Smooth muscle cell (in vitro differentiated cells): Measurements from ENCODE around the gene SLAMF8. TPM values are rescaled to one million over a fixed set of nuclear protein-coding genes. Genes with fewer than 3 reads are reported as not detected.
A peak's percentile ranks its signal among the peaks of the same experiment; 100 is the strongest.

Experiments
- DNase-seq: peaks from one replicate; lab custom pipeline; 2025; ENCODE audit not compliant: unreplicated experiment; lab: John Stamatoyannopoulos, UW
- H2AFZ ChIP-seq: fragments of 200-600 bp; sonication (generic); 2 replicates; pipeline ENCODE4 v1.6.0; 2016; ENCODE audit warnings: antibody characterized with exemption, low read depth, mild to moderate bottlenecking
- H3F3A ChIP-seq: fragments of 200-600 bp; sonication (generic); 2 replicates; pipeline ENCODE4 v1.6.0; 2017; ENCODE audit warnings: antibody characterized with exemption, low read depth
- H3K27ac ChIP-seq: fragments of 200-600 bp; sonication (generic); 2 replicates; pipeline ENCODE4 v1.5.1; 2016; ENCODE audit warnings: low read depth, mild to moderate bottlenecking
- H3K27me3 ChIP-seq: fragments of 200-600 bp; sonication (generic); 2 replicates; pipeline ENCODE4 v1.6.1; 2016; ENCODE audit warnings: low read depth, mild to moderate bottlenecking
- H3K36me3 ChIP-seq: fragments of 200-600 bp; sonication (generic); 2 replicates; pipeline ENCODE4 v1.5.1; 2016; ENCODE audit warnings: low read depth
- H3K4me1 ChIP-seq: fragments of 200-600 bp; sonication (generic); 2 replicates; pipeline ENCODE4 v1.5.1; 2016; ENCODE audit warnings: low read depth
- H3K4me2 ChIP-seq: fragments of 200-600 bp; sonication (generic); 2 replicates; pipeline ENCODE4 v1.6.0; 2016; ENCODE audit warnings: mild to moderate bottlenecking
- H3K4me3 ChIP-seq: fragments of 200-600 bp; sonication (generic); 2 replicates; pipeline ENCODE4 v1.5.1; 2016; ENCODE audit warnings: mild to moderate bottlenecking
- H3K79me2 ChIP-seq: fragments of 200-600 bp; sonication (generic); 2 replicates; pipeline ENCODE4 v1.6.0; 2016; ENCODE audit warnings: low read depth, mild to moderate bottlenecking
- H3K9ac ChIP-seq: fragments of 200-600 bp; sonication (generic); 2 replicates; pipeline ENCODE4 v1.6.0; 2016; ENCODE audit warnings: low read depth
- H3K9me3 ChIP-seq: fragments of 200-600 bp; sonication (generic); replicated peaks from 2 replicates; pipeline ENCODE4 v1.5.1; 2016; ENCODE audit warnings: low read depth
- H4K20me1 ChIP-seq: fragments of 200-600 bp; sonication (generic); 2 replicates; pipeline ENCODE4 v1.6.0; 2016; ENCODE audit warnings: low read depth
- WGBS: methylation state at CpG from one replicate; pipeline ENCODE4 v1.1.7; 2016; ENCODE audit warnings: low lambda C conversion rate; 5-methylcytosine and 5-hydroxymethylcytosine counted together
- polyA plus RNA-seq: library from polyadenylated mRNA; unstranded; fragments of >200 nt; fragmentation: Nextera tagmentation; extraction: Ambion mirVana; gene quantifications from 2 replicates; pipeline ENCODE4 v1.2.1, GENCODE V29; 2016
- total RNA-seq: library from RNA; depleted of rRNA; stranded (reverse); fragments of >200 nt; gene quantifications from 2 replicates; pipeline ENCODE4 v1.2.3, GENCODE V29; 2014
- TF ChIP-seq, protein P1 (sequence below): fragments of 200-600 bp; sonication (generic); IDR thresholded peaks from 2 replicates; pipeline ENCODE4 v1.5.1; 2017; ENCODE audit warnings: borderline replicate concordance, mild to moderate bottlenecking, antibody characterized with exemption; ENCODE audit not compliant: insufficient read depth, poor library complexity, severe bottlenecking

The SLAMF8 gene
- total and polyA plus RNA-seq, 2 experiments from 2014 or later: 11.0 to 15.1 TPM

GRCh38 chr1:159862031-159862430 is 35.4 kb downstream of the SLAMF8 start:
- H2AFZ ChIP-seq: no peak overlapping the region
- no peak overlapping the region for H3K4me3 ChIP-seq
- H3F3A ChIP-seq: peaks cover 3% of the 10 kb centered on the region
- DNase-seq: no peak
- H3K36me3 ChIP-seq: no peaks in the 10 kb centered on the region
- H3K27ac ChIP-seq: no peak overlapping the region
- H3K9me3 ChIP-seq: no peaks in the 10 kb centered on the region
- 83% methylated on average over 5 of the region's 5 CpGs for WGBS
- H3K9ac ChIP-seq: no peak overlapping the region
- TF ChIP-seq, protein P1, sequence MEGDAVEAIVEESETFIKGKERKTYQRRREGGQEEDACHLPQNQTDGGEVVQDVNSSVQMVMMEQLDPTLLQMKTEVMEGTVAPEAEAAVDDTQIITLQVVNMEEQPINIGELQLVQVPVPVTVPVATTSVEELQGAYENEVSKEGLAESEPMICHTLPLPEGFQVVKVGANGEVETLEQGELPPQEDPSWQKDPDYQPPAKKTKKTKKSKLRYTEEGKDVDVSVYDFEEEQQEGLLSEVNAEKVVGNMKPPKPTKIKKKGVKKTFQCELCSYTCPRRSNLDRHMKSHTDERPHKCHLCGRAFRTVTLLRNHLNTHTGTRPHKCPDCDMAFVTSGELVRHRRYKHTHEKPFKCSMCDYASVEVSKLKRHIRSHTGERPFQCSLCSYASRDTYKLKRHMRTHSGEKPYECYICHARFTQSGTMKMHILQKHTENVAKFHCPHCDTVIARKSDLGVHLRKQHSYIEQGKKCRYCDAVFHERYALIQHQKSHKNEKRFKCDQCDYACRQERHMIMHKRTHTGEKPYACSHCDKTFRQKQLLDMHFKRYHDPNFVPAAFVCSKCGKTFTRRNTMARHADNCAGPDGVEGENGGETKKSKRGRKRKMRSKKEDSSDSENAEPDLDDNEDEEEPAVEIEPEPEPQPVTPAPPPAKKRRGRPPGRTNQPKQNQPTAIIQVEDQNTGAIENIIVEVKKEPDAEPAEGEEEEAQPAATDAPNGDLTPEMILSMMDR: no peak
- H3K4me1 ChIP-seq: peaks cover 8% of the 10 kb centered on the region
- H3K79me2 ChIP-seq: no peaks in the 10 kb centered on the region
- H4K20me1 ChIP-seq: no peaks in the 10 kb centered on the region
- no peaks in the 10 kb centered on the region for H3K27me3 ChIP-seq
- no peak overlapping the region for H3K4me2 ChIP-seq

- TF ChIP-seq, protein P1: no peak
- Histone ChIP-seq H3K9ac (no peak within 1 kb of the TSS), H3K4me2 (no peak within 1 kb of the TSS), H3F3A (peaks cover 3% of the 10 kb centered on the region), H3K79me2 (no peaks in the 10 kb centered on the region), H2AFZ (no peak within 1 kb of the TSS), H3K4me3 (no peak within 1 kb of the TSS), H3K4me1 (peaks cover 8% of the 10 kb centered on the region), H3K27ac (no peak within 1 kb of the TSS), H3K9me3 (no peaks in the 10 kb centered on the region), H4K20me1 (no peaks in the 10 kb centered on the region), H3K36me3 (no peaks in the 10 kb centered on the region), H3K27me3 (no peaks in the 10 kb centered on the region)
- DNase-seq: no peak
- 96% methylated on average over 4 of the region's 4 CpGs for WGBS
Measured at GRCh38 chr1:159862557-159862956, 35.9 kb downstream of the SLAMF8 start, which contains the start of gene VSIG8. Gene VSIG8 (minus strand): TSS chr1:159862657. CDS start chr1:159862521, 136 bp downstream.

DNA sequence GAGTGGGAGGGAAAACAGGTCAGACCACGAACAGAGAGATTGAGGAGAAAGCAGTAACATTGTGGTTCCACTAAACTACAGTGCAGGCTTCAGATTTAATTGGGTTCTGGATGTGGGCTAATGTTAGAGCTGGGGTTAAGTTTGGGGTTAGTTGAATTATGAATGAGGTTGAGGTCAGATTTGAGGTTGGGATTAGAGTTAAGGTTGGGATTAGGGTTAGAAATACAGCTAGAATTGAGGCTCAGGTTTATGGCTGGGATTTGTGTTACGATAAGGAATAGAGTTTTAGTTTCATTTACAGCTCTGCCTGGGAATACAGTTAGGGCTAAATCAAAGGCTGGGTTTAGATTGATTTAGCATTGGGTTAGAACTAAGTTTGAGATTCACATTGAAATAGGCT is 37.6 kb downstream of the SLAMF8 start:
- H3K9me3 ChIP-seq: no peaks in the 10 kb centered on the region
- 74% methylated on average over 2 of the region's 2 CpGs for WGBS
- H3K79me2 ChIP-seq: no peaks in the 10 kb centered on the region
- no peak overlapping the region for H3K4me2 ChIP-seq
- no peak for DNase-seq
- H3K4me3 ChIP-seq: no peak overlapping the region
- no peak overlapping the region for H3K9ac ChIP-seq
- H3K27ac ChIP-seq: no peak overlapping the region
- no peaks in the 10 kb centered on the region for H3K27me3 ChIP-seq
- peaks cover 3% of the 10 kb centered on the region for H3F3A ChIP-seq
- H3K36me3 ChIP-seq: no peaks in the 10 kb centered on the region
- H3K4me1 ChIP-seq: peaks cover 13% of the 10 kb centered on the region
- TF ChIP-seq, protein P1: no peak
- H4K20me1 ChIP-seq: no peaks in the 10 kb centered on the region
- H2AFZ ChIP-seq: no peak overlapping the region

DNA sequence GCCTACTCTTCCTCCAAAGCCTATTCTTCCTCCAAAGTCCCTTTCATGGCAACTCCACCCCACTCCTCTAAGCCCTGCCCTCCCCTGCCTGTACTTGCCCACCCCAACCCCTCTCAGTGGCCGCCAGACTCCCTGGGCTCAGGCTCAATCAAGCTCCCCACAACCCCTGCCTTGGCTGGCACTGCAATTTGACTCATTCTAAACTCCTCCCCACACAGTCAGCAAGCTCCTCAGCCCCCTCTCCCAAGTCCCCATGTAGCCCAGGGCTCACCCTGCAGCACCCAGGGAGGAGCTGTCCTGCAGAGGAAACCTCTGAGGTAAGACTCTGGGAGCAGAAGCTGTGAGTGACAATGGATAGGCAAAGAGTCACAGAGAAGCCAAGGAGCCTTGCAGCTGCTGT is 39.4 kb downstream of the SLAMF8 start:
- Histone ChIP-seq H4K20me1 (no peaks in the 10 kb centered on the region), H3K4me3 (no peak overlapping the region), H3K9me3 (no peaks in the 10 kb centered on the region), H3F3A (peaks cover 3% of the 10 kb centered on the region), H2AFZ (no peak overlapping the region), H3K27ac (no peak overlapping the region), H3K36me3 (no peaks in the 10 kb centered on the region), H3K4me2 (peak overlapping the region; percentile 19), H3K4me1 (peaks cover 13% of the 10 kb centered on the region), H3K27me3 (no peaks in the 10 kb centered on the region), H3K9ac (no peak overlapping the region), H3K79me2 (no peaks in the 10 kb centered on the region)
- 38% methylated on average over 1 of the region's 1 CpG for WGBS
- TF ChIP-seq, protein P1: no peak
- DNase-seq: no peak
